Thymus (tissue), 11 donors: ENCODE data around the gene H3-3A. TPM values are rescaled to one million over a fixed set of nuclear protein-coding genes. Genes with fewer than 3 reads are reported as not detected.

Experiments used
- DNase-seq, 9 donors: peaks; one replicate each; pipeline ENCODE4 v3.0.0-alpha.2; 2013; ENCODE audit warnings: low spot score in 9 of 9, low read depth in 6 of 9, missing footprints in 1 of 9
- H3K27ac ChIP-seq, 2 donors: one replicate each; pipeline ENCODE4 v1.5.1; 2013; ENCODE audit warnings: control low read depth in 1 of 2, low read depth in 1 of 2, low read length in 1 of 2, mild to moderate bottlenecking in 1 of 2, moderate library complexity in 1 of 2
- H3K27me3 ChIP-seq, 2 donors: one replicate each; pipeline ENCODE4 v1.5.1; 2013; ENCODE audit warnings: low read length in 1 of 2; ENCODE audit not compliant: control insufficient read depth in 2 of 2, insufficient read depth in 1 of 2
- H3K36me3 ChIP-seq, 2 donors: one replicate each; pipeline ENCODE4 v1.5.1; 2013; ENCODE audit warnings: low read length in 1 of 2, mild to moderate bottlenecking in 1 of 2, moderate library complexity in 1 of 2; ENCODE audit not compliant: control insufficient read depth in 2 of 2, insufficient read depth in 2 of 2
- H3K4me1 ChIP-seq, 2 donors: one replicate each; pipeline ENCODE4 v1.5.1; 2013; ENCODE audit warnings: low read length in 2 of 2; ENCODE audit not compliant: control insufficient read depth in 2 of 2, insufficient read depth in 2 of 2
- H3K4me3 ChIP-seq, 2 donors: one replicate each; pipeline ENCODE4 v1.5.1; 2013; ENCODE audit warnings: low read length in 2 of 2, control low read depth in 1 of 2, mild to moderate bottlenecking in 1 of 2
- H3K9me3 ChIP-seq, 2 donors: one replicate each; pipeline ENCODE4 v1.5.1; 2013; ENCODE audit warnings: low read length in 1 of 2, mild to moderate bottlenecking in 1 of 2; ENCODE audit not compliant: control insufficient read depth in 2 of 2, insufficient read depth in 1 of 2
- WGBS: extraction: QIAGEN DNeasy Blood & Tissue Kit; methylation state at CpG from one replicate; pipeline ENCODE4 v1.1.7; 2013; 5-methylcytosine and 5-hydroxymethylcytosine counted together
- polyA plus RNA-seq: library from polyadenylated mRNA; stranded (reverse); fragments of 200-250 nt; gene quantifications from one replicate; pipeline ENCODE4 v1.2.3, GENCODE V29; 2013
- total RNA-seq: library from RNA; stranded (reverse); fragments of 120-200 nt; gene quantifications from one replicate; pipeline ENCODE4 v1.2.4, GENCODE V29; 2013
- donor health status: healthy.

H3-3A gene
- total and polyA plus RNA-seq, 2 donors = 725 to 1,694 TPM

DNA sequence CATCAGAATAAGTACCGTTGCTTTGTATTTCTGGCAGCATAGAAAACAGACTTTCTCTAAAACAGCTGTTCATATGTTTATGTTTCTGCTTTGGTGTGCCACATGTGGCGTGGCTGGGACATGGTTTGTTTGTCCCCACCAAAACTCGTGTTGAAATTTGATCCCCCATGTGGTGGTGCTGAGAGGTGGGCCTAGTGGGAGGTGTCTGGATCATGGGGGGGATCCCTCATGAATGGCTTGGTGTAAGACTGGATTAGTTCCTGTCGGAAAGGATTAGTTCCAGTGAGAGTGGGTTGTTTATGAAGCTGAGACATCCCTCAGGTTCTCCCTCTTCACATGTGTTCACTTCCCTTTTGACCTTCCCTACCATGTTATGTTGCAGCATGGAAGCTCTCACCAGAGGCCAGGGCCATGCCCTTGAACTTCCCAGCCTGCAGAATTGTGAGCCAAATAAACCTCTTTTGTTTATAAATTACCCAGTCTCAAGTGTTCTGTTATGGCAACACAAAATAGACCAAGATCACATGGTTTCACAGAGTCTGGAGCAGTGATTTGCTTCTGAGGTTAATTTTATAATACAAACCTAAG, 17.9 kb upstream of the H3-3A start:
- Histone ChIP-seq H3K4me3 (no peak overlapping the region), H3K27ac (no peak overlapping the region), H3K9me3 (no peaks in the 10 kb centered on the region), H3K36me3 (peaks cover 4% of the 10 kb centered on the region in 2 donors), H3K4me1 (no peaks in the 10 kb centered on the region), H3K27me3 (no peaks in the 10 kb centered on the region)
- 94% methylated on average over 4 of the region's 4 CpGs for WGBS
- no peak for DNase-seq

DNA sequence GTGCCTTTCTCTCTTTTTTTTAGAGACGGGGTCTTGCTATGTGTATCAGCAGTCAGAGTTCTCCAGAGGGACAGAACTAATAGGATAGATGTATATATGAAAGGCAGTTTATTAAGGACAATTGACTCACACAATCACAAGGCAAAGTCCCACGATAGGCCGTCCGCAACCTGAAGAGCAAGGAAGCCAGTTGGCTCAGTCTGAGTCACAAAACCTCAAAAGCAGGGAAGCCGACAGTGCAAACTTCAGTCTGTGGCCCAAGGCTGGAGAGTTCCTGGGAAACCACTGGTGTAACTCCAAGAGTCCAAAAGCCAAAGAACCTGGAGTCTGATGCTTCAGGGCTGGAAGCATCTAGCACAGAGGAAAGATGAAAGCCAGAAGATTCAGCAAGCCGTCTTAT, 16.3 kb upstream of the H3-3A start:
- no peaks in the 10 kb centered on the region for H3K4me1 ChIP-seq
- H3K4me3 ChIP-seq = no peak overlapping the region
- peaks cover 4% of the 10 kb centered on the region in 2 donors for H3K36me3 ChIP-seq
- no peaks in the 10 kb centered on the region for H3K9me3 ChIP-seq
- DNase-seq = no peak
- WGBS = 99% methylated on average over 6 of the region's 6 CpGs
- H3K27ac ChIP-seq = no peak overlapping the region
- no peaks in the 10 kb centered on the region for H3K27me3 ChIP-seq

DNA sequence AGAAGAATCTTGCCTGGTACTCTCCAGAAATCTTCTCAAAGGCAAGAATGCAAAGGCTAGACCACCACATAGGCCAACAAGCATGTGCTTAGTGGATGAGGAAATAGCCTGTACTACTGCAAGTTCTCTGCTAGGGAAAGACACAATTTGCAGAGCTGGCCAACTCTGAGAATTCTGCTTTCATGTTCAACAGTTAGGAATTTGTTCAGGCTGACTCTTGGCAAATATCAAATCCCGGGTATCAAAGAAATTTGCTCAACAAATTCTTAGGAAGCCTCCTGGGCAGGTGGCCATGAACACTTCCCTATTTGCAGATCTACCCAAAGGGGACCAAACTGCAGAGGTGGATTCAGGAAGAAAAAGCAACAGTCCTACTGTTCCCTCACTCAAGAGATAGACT, 15.0 kb upstream of the H3-3A start:
- Histone ChIP-seq H3K4me1 (no peaks in the 10 kb centered on the region), H3K4me3 (no peak overlapping the region), H3K27ac (no peak overlapping the region), H3K9me3 (no peaks in the 10 kb centered on the region), H3K36me3 (peaks cover 4% of the 10 kb centered on the region in 2 donors), H3K27me3 (no peaks in the 10 kb centered on the region)
- 65% methylated on average over 1 of the region's 1 CpG for WGBS
- DNase-seq = no peak

DNA sequence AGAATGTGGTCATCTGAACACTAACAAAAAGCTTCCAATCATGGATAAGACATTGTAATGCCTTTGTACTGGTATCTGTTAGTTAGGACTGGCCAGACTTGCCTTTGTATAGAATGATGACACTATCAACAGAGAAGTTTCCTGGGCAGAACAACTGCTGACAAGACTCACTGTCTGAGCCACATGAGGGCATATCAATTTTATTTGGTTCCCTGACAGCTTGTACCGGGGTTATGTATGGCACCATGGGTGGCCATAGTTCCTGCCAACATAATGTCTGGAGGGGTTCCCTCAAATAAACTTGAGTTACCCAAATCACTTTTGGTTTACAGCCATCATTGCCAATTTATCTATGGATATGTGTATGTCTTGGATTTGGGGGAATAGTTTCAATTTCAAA, 13.6 kb upstream of the H3-3A start:
- no peak overlapping the region for H3K27ac ChIP-seq
- DNase-seq = no peak
- H3K36me3 ChIP-seq = peaks cover 4% of the 10 kb centered on the region in 2 donors
- no peaks in the 10 kb centered on the region for H3K4me1 ChIP-seq
- H3K27me3 ChIP-seq = no peaks in the 10 kb centered on the region
- no peaks in the 10 kb centered on the region for H3K9me3 ChIP-seq
- WGBS = 96% methylated on average over 1 of the region's 1 CpG
- H3K4me3 ChIP-seq = no peak overlapping the region

DNA sequence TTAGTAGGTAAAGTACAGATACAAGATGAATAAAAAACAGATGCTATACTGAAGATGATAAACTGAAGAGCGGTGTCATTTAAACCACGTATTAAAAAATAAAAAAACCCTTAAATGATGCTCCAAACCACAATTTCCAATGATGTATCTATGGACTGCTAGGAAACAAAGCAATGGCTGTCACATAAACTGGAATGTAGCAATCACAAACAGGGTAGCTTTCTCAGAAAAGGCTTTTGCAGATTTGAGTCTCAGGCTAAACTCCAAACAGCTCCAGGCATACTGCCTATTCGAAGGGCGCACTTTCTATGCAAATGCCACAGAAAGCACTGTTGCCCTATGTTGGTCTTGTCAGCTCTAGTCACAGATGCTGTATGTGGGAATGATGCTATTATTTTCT, 12.4 kb upstream of the H3-3A start:
- no peak overlapping the region for H3K27ac ChIP-seq
- no peak for DNase-seq
- peaks cover 4 to 6% of the 10 kb centered on the region in 2 donors for H3K36me3 ChIP-seq
- WGBS = 98% methylated on average over 4 of the region's 4 CpGs
- H3K4me1 ChIP-seq = no peaks in the 10 kb centered on the region
- H3K9me3 ChIP-seq = no peaks in the 10 kb centered on the region
- no peaks in the 10 kb centered on the region for H3K27me3 ChIP-seq
- no peak overlapping the region for H3K4me3 ChIP-seq

DNA sequence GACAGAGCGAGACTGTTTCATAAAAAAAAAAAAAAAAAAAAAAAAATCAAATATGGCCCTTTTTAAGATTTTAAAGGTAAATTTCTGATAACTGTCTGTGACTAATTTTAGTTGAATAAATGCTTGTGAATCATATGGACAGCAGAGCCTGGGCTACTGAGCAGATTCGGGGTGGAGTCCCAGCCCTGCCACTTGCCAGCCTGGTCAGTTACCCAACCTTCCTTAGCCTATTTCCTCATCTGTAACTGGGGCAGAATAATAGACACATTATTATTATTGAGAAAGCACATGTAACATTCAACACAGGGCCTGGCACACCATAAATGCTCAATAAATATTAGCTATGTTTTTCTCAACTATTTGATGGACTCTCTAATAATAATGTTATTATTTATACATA, 11.2 kb upstream of the H3-3A start:
- 96% methylated on average over 2 of the region's 2 CpGs for WGBS
- Histone ChIP-seq H3K36me3 (peaks cover 6 to 9% of the 10 kb centered on the region in 2 donors), H3K4me3 (no peak overlapping the region), H3K9me3 (no peaks in the 10 kb centered on the region), H3K4me1 (no peaks in the 10 kb centered on the region), H3K27me3 (no peaks in the 10 kb centered on the region), H3K27ac (no peak overlapping the region)
- no peak for DNase-seq

DNA sequence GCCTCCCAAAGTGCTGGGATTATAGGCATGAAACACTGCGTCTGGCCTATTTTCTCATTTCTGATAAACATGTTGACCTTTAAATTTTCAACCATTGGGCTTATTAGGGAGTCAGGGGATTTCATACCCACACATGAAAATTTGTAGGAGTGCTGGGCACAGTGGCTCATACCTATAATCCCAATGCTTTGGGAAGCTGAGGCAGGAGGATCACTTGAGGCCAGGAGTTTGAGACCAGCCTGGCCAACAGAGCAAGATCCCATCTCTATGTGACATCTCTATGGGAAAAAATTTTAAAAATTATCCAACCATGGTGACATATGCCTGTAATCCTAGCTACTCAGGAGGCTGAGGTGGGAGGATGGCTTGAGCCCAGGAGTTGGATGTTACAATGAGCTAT, 10.5 kb upstream of the H3-3A start:
- Histone ChIP-seq H3K36me3 (peaks cover 6 to 11% of the 10 kb centered on the region in 2 donors), H3K27me3 (no peaks in the 10 kb centered on the region), H3K27ac (no peak overlapping the region), H3K4me1 (no peaks in the 10 kb centered on the region), H3K9me3 (no peaks in the 10 kb centered on the region), H3K4me3 (no peak overlapping the region)
- WGBS = 98% methylated on average over 1 of the region's 1 CpG
- DNase-seq = no peak

DNA sequence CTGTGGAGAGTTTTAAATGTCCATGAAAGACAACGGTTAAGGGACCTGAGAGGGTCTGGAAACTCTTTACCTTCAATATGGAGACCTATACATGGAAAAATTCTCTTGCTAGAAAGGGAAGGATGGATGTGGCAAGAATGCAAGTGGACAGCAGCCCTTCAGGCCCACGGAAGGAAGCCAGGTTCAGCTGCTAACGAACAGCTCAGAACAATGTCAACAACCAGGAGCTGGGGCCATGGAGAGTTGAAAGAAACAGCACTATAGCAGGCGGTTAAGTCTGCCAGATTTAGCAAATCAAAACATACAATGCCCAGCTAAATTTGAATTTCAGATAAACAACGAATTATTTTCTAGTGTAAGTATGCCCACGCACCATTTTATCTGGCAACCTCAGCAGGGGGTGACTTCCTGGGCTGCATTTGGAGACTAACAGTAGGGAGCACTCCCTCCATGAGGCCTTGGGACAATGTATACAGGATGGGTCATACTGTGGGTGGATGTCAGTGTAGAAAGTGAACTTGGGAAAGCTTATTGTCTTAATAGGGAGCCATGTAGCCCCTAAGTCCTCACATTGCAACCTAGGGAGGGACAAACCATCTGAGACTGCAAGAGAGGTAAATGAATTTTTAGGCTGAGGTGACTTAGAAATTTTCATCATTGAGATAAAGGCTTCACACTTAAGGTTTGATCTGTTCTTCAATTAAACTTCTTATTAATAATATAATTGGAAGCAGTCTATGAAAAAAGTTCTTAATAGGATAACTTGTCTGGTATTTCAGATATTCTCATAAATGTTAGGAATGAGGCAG, 7.8 kb upstream of the H3-3A start:
- 83% methylated on average over 6 of the region's 6 CpGs for whole genome bisulfite sequencing
- H3K9me3 ChIP-seq = no peaks in the 10 kb centered on the region
- no peaks in the 10 kb centered on the region for H3K27me3 ChIP-seq
- no peak for DNase-seq
- H3K4me1 ChIP-seq = no peaks in the 10 kb centered on the region
- no peak overlapping the region for H3K27ac ChIP-seq
- peaks cover 6 to 17% of the 10 kb centered on the region in 2 donors for H3K36me3 ChIP-seq
- H3K4me3 ChIP-seq = no peak overlapping the region

DNA sequence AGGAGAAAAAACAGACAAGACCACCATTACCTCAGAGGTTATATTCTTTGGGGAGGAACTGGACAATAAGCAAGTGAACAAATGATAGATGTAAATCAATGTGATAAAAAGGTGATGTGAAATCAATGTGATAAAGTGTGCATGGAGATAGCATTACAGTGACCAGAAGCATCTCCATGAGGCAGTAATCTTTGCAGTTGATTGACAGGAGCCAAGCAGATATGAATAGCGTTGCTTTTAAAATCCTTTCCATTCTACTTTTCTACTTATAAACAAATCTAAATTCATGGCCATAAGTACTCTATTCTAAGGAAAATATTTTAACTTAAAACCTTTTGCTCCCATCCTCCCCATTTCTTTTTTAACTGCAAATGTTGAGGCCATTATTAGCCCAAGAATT, 2.8 kb upstream of the H3-3A start:
- Histone ChIP-seq H3K4me1 (peaks cover 6 to 10% of the 10 kb centered on the region in 2 donors), H3K9me3 (peaks cover 0 to 5% of the 10 kb centered on the region in 2 donors), H3K27ac (no peak overlapping the region), H3K36me3 (peaks cover 0 to 21% of the 10 kb centered on the region in 2 donors), H3K27me3 (no peaks in the 10 kb centered on the region), H3K4me3 (no peak overlapping the region)
- WGBS = 98% methylated on average over 1 of the region's 1 CpG
- no peak for DNase-seq
